C1 segment of cervical spinal cord (tissue), 14 donors: ENCODE data around the gene BCL3.
A peak's percentile ranks its signal among the peaks of the same experiment; 100 is the strongest.

Experiments
- DNase-seq, 14 donors: peaks; one replicate each; lab custom pipeline; 2025; lab: John Stamatoyannopoulos, UW

The BCL3 gene

DNA sequence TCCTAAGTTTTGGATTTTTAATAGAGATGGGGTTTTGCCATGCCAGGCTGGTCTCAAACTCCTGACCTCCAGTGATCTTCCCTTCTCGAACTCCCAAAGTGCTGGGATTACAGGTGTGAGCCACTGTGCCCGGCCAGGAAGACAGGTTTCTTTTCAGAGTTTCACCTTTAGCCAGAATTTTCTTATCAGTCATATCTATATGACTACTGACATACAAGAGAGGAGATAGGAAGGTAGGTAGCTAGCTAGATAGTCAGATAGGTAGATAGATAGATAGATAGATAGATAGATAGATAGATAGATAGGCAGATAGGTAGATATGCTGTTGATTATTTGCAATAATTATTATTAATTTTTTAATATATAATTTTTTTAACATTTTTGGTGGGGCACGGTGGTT is 36.8 kb downstream of the BCL3 start:
- DNase-seq = no peak

DNA sequence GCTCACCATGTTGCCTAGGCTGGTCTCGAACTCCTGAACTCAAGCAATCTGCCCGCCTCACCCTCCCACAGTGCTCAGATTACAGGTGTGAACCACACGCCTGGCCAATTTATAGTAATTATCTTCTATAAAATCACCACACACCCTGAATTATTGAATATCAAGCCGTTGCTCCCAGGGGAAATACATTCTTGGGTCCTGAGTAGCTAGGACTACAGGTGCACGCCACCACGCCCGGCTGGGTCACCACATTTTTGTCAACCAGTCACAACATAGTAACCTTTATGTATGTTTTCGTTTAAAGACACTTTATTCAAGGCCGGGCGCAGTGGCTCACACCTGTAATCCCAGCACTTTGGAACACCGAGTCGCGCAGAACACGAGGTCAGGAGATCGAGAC is 37.5 kb downstream of the BCL3 start:
- DNase-seq = no peak

DNA sequence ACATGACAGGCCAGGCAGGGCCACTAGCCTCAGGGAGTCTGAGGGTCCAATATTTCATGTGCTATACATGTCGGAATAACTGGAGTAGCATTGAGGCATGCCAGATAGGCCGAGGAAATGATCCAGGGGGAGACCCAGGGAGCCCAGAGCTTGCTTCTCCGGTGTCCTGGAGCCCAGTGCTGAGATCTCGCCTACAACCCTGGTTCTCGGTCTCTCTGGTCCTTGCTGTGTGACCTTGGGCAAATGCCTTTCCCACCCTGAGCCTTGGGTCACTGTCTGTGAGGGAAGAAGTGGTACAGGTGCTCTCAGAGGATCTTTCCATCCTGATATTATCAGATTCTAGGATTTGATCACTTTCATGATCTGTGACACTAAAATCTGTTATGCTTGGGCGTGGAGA is 40.5 kb downstream of the BCL3 start:
- DNase-seq = no peak

DNA sequence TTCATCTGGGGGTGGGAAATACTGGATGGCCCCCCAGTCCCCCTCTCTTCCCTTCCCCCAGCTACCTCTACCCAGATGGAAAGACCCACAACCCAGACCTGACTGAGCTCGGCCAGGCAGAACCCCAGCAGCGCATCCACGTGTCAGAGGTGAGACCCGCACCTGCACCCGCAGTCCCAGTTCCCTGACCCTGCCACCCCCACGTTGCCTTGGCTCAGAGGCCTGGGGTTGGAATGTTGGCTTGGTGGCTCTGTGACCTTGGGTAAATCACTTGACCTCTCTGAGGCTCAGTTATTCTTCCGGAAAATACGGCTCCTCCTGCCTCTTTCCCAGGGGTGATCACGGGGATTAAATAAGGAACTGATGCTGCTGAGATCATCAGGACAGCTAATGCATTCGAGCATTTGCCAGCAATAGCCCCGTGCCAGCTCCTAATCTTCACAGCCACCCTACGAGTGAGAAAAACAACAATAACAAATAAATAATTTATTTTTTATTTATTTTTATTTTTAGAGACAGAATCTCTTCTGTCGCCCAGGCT is 41.5 kb downstream of the BCL3 start:
- no peak for DNase-seq

DNA sequence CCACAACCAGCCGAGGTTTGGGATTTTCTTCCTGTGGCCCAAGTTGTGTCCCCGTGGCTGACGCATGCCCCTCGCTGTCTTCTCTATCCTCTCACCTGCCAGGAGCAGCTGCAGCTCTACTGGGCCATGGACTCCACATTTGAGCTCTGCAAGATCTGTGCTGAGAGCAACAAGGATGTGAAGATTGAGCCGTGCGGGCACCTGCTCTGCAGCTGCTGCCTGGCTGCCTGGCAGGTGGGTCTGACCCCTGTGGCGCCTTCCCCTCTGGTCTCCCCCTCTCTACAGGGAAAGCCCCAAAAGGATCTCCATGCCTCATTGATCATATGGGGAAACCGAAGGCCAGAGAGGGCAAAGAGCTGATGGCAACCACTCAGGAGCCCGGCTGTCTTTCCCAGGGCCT is 43.8 kb downstream of the BCL3 start:
- no peak for DNase-seq

DNA sequence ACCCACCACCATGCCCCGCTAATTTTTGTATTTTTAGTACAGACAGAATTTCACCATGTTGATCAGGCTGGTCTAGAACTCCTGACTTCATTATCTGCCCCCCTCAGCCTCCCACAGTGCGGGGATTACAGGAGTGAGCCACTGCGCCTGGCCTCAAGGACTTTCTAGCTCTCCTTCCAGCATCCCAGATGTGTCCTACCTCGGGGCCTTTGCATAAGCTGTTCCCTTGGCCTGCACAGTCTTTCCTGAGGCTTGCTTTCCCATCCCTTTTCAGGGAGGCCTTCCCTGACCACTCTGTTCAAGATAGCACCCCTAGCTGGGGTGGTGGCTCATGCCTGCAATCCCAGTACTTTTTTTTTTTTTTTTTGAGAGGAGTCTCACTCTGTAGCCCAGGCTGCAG is 46.1 kb downstream of the BCL3 start:
- DNase-seq = no peak

DNA sequence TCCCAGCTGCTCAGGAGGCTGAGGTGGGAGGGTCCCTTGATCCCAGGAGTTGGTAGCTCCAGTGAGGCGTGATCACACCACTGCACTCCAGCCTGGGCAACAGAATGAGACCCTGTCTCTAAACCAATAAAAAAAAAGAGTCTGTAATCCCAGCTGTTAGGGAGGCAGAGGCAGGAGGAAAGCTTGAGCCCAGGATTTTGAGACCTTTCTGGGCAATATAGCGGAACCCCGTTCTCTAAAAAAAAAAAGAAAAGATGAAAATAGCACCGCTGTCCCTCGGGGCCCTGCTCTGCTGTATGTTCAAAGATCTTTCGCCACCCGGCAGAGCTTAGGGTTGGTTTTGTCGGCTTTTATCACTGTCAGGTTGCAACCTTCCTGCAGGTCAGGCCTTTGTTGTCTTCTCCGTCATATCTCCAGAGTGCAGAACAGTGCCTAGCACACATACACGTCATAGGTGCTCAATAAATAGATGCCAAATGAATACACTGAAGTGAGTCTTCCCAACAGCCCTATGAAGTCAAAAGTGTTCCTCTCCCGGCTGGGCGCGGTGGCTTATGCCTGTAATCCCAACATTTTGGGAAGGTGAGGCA is 47.0 kb downstream of the BCL3 start:
- DNase-seq = no peak

DNA sequence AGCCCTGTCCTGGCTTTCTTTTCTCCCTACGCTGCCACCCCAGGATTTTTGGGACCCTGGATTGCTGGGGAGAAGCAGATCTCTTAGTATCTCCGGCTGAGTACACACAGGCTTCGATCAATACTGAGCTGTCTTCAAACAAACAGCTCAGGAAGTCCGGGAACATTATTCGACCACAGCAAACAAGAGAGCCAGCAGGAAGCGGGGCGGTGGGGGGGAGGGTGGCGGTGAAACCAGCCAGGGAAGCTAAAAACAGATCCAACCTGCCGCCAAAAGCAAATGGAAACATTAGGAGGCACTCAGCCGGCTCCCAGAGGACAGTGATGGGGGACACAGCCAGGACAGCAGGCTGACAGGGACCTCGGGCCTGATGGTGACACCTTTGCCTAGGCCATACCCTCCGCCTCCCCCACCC is 48.2 kb downstream of the BCL3 start:
- DNase-seq = peak in 2 of 14 donors; percentile 2 to 8

DNA sequence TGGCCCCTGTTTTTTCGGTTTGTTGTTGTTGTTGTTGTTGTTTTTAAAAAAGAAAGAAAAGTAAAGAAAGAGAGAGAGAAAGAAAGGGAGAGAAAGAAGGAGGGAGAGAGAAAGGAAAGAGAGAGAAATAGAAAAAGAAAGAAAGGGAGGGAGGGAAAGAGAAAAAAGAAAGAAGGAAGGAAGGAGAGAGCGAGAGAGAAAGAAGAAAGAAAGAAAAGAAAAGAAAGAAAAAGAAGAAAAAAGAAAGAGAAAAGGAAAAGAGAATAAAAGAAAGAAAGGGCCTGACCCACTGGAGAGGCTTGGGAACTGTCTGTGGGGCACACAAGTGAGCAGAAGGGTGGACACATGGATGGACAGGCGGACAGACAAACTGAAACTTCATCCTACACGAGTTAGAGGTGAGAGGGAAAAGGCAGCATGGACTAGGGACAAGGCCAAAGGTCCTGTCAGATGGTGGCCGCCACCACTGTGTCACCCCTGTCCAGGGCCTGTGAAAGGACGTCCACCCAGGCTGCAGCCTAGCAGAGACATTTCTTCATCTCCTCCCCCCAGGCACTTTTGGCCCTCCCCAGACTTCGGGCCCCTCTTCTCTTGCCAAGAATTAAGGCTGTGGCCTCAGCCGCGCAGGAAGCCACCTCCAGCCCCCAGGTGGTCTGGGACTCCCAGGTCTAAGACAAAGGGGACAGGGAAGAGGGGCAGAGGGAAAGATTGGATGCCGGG is 51.3 kb downstream of the BCL3 start:
- no peak for DNase-seq

DNA sequence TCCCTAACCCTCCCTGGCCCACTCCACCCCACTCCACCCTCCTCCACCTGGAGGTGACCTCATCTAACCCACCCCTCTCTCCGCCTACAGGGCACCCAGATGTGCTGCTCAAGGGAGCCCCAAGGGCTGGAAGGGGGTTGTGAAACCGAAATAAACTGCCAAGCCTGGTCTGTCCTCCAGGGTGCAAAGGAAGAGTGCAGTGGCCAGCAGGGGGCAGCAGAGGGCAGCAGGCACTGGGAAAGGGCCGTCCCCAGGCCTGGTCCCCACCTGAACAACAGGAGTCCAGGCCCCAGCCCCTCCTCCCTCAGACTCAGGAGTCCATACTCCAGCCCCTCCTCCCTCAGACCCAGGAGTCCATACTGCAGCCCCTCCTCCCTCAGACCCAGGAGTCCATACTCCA is 52.0 kb downstream of the BCL3 start:
- peak in 11 of 14 donors; percentile 6 to 69 (median 42) for DNase-seq

DNA sequence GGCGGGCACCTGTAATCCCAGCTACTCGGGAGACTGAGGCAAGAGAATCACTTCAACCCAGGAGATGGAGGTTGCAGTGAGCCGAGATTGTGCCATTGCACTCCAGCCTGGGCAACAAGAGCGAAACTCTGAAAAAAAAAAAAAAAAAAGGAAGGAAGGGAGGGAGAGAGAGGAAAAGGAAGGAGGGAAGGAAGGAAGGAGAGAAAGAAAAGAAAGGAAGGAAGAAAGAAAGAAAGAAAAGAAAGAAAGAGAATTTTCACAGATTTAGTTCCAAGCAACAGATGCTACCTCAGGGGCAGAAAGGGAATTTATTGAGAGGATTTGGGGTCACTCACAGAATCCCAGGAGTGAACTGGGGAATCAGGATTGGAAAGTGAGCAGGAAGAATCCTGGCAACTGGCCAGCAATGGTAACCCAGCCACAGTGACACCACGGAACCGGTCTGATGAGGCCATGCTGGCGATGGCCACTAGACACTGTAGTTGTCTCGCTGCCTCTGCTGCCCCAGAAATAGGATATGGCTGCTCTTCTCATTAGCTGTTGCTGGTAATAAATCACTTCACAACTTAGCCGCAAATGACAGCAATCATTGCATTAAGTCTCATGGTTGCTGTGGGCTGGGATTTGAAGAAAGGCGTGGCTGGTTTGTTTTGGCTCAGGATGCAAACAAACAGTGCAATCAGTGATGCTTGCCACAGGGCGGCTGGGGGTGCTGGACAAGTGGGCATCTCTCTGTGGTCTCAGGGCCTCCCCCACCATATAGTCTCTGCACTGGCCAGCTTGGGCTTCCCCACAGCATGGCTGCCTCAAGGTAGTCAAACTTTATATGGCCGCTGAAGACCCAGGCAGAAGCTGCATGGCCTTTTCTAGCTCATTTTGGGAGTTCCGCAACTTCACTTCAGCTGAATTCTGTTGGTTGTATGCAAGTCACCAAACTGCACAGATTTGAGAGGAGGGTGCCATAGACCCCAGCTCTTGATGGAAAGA is 55.2 kb downstream of the BCL3 start:
- DNase-seq = no peak

DNA sequence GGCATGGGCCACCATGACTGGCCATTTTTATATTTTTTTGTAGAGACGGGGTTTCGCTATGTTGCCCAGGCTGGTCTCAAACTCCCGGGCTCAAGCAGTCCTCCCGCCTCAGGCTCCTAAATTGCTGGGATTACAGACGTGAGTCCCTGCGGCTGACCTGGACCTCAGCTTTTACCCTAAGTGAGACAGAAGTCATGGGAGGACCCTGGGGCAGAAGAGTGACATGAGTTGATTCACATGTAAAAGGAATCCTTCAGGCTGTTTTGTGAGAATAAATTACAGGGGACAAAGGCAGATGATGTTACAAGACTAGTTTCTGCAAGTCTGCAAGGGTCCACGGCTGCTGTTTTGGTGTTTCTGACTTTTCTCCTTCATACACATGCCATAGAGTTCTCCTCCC is 57.8 kb downstream of the BCL3 start:
- no peak for DNase-seq

DNA sequence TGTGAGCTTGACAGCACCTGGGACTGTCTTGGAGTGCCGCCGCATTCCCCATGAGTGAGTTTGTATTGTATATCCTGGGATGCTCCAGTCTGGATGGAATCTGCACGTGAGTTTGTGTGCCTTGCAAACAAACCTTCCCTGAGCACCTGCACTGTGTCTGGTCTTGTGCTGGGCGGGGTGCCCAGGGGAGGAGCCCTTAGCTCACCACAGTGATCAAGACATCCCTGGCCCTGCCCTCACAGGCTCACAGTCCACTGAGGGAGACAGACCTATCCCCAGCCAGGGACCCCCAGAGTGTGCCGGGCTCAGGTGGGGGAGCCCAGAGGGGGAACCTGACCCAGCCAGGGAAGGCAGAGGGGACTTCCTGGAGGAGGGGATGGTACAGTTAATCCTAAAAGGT is 58.7 kb downstream of the BCL3 start:
- DNase-seq = no peak

DNA sequence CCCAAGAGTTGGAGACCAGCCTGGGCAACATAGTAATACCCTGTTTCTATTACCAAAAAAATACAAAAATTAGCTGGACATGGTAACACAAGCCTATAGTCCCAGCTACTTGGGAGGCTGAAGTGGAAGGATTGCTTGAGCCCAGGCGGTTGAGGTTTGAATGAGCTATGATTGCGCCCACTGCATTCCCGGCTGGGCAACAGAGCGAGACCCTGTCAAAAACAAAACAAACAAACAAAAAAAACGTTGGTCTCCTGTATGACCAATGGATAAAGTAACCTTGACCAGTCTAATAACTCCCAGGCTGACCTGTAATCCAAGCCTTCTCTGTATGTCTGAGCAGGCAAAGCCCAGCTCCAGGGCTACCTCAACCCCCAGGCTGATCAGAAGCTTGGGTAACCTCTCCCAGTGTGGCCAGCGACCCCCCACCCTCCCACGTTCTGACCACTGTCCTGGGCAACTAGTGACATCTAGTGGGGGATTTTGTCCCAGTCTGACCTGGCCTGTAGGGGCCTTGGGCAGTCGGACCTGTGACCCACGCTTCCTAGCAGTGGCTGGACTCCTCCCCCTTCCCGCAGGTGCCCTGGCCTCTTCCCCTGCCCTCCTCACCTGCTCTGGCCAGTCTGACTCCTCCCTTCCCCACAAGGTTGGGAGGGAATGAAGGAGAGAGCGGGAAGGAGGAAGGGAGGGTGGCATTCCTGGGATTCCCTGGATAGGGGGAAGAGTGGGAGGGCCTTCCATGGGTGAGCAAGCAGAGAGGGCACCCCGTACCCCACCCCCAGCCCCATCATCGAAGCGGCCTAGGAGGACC is 59.3 kb downstream of the BCL3 start:
- peak in 6 of 14 donors; percentile 3 to 17 (median 8) for DNase-seq

DNA sequence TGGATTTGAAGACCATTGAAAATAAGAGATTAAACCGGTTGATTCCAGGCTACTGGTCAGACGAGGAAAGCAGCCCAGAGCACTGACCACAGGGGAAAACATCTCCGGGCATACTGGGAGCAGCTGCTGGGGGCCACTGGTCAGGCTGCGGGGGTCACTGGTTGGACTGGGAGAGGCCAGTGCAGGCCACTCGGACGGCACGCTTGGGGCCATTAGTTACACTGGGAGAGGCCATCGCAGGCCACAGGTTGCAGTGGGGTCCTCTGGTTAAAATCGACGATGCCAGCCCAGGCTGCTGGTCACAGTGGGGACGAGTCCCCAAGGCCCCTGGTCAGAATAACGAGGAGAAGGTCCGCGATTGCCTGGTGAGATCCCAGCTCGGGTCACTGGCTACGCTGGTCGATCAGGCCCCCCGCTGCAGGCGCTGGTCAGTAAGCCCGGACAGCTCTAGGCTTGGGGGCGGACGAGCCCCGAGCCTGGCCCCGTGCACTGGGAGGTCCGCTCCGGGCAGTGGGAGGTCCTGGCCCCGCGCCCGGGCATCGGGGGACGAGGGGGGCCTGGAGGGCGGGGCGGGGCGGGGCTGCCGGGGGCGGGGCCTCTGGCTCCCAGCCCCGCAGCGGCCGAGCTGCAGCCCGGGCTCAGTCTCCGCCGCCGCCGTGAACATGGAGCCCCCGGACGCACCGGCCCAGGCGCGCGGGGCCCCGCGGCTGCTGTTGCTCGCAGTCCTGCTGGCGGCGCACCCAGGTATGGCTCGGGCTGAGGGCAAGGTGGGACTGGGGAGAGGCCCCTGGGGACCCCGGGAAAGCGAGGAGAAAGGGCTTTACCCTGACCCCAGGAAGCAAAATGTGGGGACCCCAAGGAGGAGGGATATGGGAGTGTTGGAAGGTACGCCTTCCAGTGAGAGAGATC is 60.2 kb downstream of the BCL3 start, which contains the start of gene BCAM:
BCAM (plus strand) TSS at position 641 of the 909 bp plus-strand sequence; CDS start at position 663, 22 bp downstream.
- DNase-seq = peak in 8 of 14 donors; percentile 3 to 67 (median 25)
